ENCODE results near the gene CBL.
A peak's percentile ranks its signal among the peaks of the same experiment; 100 is the strongest.

CBL gene

DNA sequence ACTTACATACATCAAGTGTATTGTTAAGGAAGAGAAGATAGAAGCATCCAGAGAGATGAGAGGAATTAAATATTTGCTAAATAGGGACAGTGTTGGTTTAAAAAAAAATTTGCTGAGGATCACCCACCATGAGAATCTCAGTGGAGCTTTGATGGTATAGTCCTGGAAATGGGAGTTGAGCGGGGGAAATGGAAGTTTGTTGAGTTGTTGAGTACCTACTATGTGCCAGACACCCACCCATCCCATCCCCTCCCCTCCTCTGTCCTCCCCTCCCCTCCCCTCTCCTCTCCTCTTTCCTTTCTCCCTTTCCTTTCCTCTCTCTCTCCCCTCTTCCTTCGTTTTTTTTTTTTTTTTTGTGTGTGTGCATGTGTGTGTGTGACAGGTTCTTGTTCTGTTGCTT is 145.1 kb downstream of the CBL start:
- no peak for DNase-seq

DNA sequence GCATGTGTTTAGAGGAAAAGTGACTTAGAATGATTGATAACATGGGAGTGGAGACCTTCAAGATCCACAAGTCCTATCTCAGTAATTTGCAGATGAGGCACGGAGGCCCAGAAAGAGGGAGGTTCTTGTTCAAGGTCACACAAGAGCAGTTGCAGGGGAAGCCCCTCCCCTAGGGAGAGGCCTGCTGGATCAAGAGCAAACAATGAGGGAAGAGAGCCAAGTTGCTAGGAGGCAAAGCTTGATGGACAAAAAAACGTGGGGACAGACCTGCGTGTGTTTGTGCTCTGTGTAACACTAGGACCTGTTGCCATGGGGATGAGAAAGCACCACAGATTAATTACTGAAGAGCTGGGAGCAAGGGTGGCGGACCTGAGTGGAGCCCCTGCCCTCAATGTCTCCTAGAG is 146.7 kb downstream of the CBL start:
- no peak for DNase-seq

DNA sequence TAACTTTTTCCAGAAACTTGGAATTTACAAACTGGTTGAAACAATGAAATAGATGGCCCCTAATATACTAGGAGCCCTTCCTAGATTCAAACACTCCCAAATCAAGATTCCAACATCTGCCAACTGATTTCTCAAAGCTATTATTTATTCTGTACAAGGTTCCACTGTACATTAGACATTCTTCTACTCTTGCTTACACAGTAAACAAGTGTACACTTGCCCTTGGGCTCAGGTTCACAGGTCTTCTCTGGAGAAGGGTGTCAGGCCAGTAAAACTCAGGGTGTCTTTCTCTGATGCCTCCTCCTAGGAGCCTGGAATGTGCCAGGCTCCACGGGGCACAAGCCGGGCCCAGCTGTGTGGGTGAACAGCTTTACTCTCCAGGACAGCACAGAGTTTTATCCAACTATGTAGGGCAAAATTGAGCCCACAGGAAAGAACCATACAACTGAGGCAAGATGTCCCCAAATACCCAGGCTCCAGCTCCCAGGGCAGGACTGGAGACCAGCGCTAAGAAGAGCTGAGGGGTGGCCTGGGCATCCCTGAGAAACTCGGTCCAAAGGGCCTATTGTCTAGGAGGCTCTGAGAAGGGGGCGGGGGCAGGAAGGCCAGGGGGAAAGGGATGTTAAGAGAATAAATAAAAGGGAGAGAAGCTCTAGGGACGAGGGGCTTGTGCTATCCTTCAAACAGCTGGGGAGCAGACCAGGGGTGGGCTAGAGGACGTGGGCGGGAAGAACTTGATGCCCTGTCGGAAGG is 149.1 kb downstream of the CBL start:
- DNase-seq = no peak

DNA sequence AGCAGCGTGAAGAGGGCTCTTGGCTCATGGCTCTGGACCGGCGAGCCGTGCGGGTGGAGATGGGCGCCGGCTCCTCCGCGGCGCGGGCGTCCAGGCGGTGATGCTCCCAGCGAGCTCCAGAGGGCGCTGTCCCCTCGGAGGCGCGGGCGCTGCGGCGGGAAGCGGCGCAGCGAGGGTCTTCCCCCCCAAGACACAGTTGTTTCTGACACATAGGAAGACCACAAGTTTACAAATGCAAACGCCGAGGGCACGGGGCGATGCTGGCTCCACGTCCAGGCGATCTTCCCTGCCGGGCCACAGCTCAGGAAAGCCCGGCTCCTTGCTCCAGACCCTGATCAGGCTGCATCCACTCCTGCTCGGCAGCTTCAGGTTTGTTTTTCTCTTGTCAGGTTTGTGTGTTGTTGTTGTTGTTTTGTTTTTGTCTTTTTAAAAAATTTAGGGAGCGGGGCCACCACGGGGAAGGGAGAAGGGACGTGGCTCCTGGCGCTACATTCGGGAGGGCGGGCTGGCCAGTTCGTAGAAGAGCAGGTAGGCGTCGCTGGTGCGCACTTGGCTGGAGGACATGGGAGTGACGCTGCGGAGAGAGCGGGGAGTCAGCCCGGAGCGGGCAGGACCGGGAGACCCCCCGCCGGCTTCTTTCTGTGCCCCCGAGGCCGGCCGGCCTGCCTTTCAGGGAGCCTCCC is 150.4 kb downstream of the CBL start:
- peak; percentile 64 for DNase-seq

DNA sequence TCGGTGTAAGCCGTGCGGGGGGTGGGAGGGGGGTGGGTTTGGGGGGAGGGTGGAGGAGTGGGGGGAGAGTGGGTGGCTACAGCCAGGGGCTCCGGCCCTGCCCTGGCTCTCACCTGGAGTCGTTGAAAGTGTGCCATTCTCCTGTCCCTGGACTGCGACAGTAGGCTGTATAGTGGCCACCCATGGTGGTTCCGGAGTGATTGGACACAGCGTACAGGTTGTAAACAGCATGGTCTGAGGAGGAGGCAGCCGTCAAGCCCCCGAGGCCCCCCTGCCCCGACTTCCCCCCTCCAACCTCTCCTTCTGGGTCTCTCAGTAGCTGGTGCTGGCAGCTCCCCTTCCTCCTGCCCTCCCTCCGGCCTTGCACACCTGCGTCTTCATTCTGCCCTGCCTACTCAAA is 150.9 kb downstream of the CBL start:
- no peak for DNase-seq
